ENCODE results near the gene C17orf100.

GRCh38 chr17:6640536-6641246, 10.9 kb upstream of the C17orf100 start, which contains the start of the genes KIAA0753 and TXNDC17:
- TF ChIP-seq, protein P1, sequence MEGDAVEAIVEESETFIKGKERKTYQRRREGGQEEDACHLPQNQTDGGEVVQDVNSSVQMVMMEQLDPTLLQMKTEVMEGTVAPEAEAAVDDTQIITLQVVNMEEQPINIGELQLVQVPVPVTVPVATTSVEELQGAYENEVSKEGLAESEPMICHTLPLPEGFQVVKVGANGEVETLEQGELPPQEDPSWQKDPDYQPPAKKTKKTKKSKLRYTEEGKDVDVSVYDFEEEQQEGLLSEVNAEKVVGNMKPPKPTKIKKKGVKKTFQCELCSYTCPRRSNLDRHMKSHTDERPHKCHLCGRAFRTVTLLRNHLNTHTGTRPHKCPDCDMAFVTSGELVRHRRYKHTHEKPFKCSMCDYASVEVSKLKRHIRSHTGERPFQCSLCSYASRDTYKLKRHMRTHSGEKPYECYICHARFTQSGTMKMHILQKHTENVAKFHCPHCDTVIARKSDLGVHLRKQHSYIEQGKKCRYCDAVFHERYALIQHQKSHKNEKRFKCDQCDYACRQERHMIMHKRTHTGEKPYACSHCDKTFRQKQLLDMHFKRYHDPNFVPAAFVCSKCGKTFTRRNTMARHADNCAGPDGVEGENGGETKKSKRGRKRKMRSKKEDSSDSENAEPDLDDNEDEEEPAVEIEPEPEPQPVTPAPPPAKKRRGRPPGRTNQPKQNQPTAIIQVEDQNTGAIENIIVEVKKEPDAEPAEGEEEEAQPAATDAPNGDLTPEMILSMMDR (conservative IDR thresholded peaks at IDR 0.05; ENCODE audit: low read length), result no peak
- no peak for TF ChIP-seq EZH2phosphoT487 (IDR thresholded peaks at IDR 0.05; ENCODE audit: borderline replicate concordance)
